ENCODE measurements around the gene RASGRF1. TPM values are rescaled to one million over a fixed set of nuclear protein-coding genes. Genes with fewer than 3 reads are reported as not detected.

The RASGRF1 gene
- total RNA-seq, 1 experiment from 2014 or later = 0.59 TPM

GRCh38 chr15:79018960-79019359 is 71.6 kb downstream of the RASGRF1 start:
- H3K4me3 ChIP-seq (ENCODE audit: low read depth in 2 of 2, low read length in 2 of 2) = no peak overlapping the region
- POLR2A ChIA-PET = no interaction called here
- in situ Hi-C loops (cut with HindIII; ENCODE audit: low pct_unique_long_range_greater_than_20kb, low sequenced_read_pairs) = no loop called here
- DNase-seq (ENCODE audit: low read depth, low spot score) = no peak
- no peaks in the 10 kb centered on the region for H3K9me3 ChIP-seq (ENCODE audit: control insufficient read depth, insufficient read depth, low read depth, low read length)
- H3K27me3 ChIP-seq (ENCODE audit: control insufficient read depth, insufficient read depth, low read length) = no peaks in the 10 kb centered on the region
- BruUV-seq (replicated peaks) = no TSS peak
- CTCF ChIA-PET = no interaction called here
- no peaks in the 10 kb centered on the region for H3K36me3 ChIP-seq (ENCODE audit: control insufficient read depth, insufficient read depth, low read length)
- no peak for TF ChIP-seq POLR2AphosphoS5 (IDR thresholded peaks at IDR 0.05; ENCODE audit: low read depth, low read length)
- no peak for TF ChIP-seq CTCF (IDR thresholded peaks at IDR 0.05)
- TF ChIP-seq REST (IDR thresholded peaks at IDR 0.05; ENCODE audit: insufficient read depth in 1 of 2, low read depth in 2 of 2, low read length in 1 of 2) = no peak
- no peak for TF ChIP-seq SIN3A (IDR thresholded peaks at IDR 0.05; ENCODE audit: borderline replicate concordance, insufficient read depth, low read depth, low read length)
- TF ChIP-seq TCF7L2 (IDR thresholded peaks at IDR 0.05; ENCODE audit: low read depth, low read length) = no peak
- no peak overlapping the region for H3K27ac ChIP-seq (ENCODE audit: low read length)
- intact Hi-C loops (cut with micrococcal nuclease; ENCODE audit: unreplicated experiment) = no loop called here
- no peak for ATAC-seq
- H3K4me1 ChIP-seq (ENCODE audit: control insufficient read depth, insufficient read depth, low read length) = no peaks in the 10 kb centered on the region

GRCh38 chr15:79017953-79018352 is 72.6 kb downstream of the RASGRF1 start:
- Histone ChIP-seq H3K27me3 (ENCODE audit: control insufficient read depth, insufficient read depth, low read length) (no peaks in the 10 kb centered on the region), H3K4me3 (ENCODE audit: low read depth in 2 of 2, low read length in 2 of 2) (no peak overlapping the region), H3K36me3 (ENCODE audit: control insufficient read depth, insufficient read depth, low read length) (no peaks in the 10 kb centered on the region), H3K4me1 (ENCODE audit: control insufficient read depth, insufficient read depth, low read length) (no peaks in the 10 kb centered on the region), H3K27ac (ENCODE audit: low read length) (no peak overlapping the region), H3K9me3 (ENCODE audit: control insufficient read depth, insufficient read depth, low read depth, low read length) (no peaks in the 10 kb centered on the region)
- BruUV-seq (replicated peaks) = no TSS peak
- in situ Hi-C loops (cut with HindIII; ENCODE audit: low pct_unique_long_range_greater_than_20kb, low sequenced_read_pairs) = no loop called here
- TF ChIP-seq REST (IDR thresholded peaks at IDR 0.05; ENCODE audit: insufficient read depth in 1 of 2, low read depth in 2 of 2, low read length in 1 of 2) (no peak), SIN3A (IDR thresholded peaks at IDR 0.05; ENCODE audit: borderline replicate concordance, insufficient read depth, low read depth, low read length) (no peak), TCF7L2 (IDR thresholded peaks at IDR 0.05; ENCODE audit: low read depth, low read length) (no peak), CTCF (IDR thresholded peaks at IDR 0.05) (no peak), POLR2AphosphoS5 (IDR thresholded peaks at IDR 0.05; ENCODE audit: low read depth, low read length) (no peak)
- no peak for DNase-seq (ENCODE audit: low read depth, low spot score)
- CTCF ChIA-PET = interaction anchor here (0.9 kb wide), 1 partner anchor 11 kb away, joined by 3 read pairs; no protein-coding TSS in a partner anchor
- intact Hi-C loops (cut with micrococcal nuclease; ENCODE audit: unreplicated experiment) = no loop called here
- POLR2A ChIA-PET = no interaction called here
- no peak for ATAC-seq

Measured in Panc1 (cell line).